ENCODE measurements around the gene CHMP4A.
"Not testable (repeated sequence)": the region's sequence is repeated elsewhere in the genome, so short reads cannot be mapped to it uniquely, and the experiment has no call there.

The CHMP4A gene

DNA sequence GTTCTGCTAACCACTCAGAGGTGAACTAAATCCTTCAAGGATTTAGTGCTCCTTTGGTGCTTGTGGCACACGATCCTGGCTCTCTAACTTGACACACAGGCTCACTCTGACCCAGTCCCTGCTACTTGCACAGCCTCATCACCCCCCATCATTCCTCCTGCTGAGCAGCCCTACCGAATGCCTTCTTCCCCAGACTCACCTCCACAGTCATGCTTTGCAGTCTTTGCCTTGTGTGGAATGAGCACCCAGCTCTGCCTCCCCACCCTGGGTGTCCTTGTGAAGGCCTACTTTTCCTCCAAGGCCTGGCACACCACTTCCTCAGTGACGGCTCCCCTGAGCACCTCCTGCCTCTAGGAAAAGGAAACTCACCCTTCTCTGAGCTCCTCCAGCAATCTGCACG is 37.1 kb upstream of the CHMP4A start:
- no peak for DNase-seq (ENCODE audit: low read depth)
- TF ChIP-seq, protein P1, sequence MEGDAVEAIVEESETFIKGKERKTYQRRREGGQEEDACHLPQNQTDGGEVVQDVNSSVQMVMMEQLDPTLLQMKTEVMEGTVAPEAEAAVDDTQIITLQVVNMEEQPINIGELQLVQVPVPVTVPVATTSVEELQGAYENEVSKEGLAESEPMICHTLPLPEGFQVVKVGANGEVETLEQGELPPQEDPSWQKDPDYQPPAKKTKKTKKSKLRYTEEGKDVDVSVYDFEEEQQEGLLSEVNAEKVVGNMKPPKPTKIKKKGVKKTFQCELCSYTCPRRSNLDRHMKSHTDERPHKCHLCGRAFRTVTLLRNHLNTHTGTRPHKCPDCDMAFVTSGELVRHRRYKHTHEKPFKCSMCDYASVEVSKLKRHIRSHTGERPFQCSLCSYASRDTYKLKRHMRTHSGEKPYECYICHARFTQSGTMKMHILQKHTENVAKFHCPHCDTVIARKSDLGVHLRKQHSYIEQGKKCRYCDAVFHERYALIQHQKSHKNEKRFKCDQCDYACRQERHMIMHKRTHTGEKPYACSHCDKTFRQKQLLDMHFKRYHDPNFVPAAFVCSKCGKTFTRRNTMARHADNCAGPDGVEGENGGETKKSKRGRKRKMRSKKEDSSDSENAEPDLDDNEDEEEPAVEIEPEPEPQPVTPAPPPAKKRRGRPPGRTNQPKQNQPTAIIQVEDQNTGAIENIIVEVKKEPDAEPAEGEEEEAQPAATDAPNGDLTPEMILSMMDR (IDR thresholded peaks at IDR 0.05; ENCODE audit: low read depth, low read length): no peak
- TF ChIP-seq POLR2A (IDR thresholded peaks at IDR 0.05; ENCODE audit: extremely low read depth, insufficient read length): no peak
- H3K4me3 ChIP-seq (ENCODE audit: low read depth, low read length): no peak overlapping the region

DNA sequence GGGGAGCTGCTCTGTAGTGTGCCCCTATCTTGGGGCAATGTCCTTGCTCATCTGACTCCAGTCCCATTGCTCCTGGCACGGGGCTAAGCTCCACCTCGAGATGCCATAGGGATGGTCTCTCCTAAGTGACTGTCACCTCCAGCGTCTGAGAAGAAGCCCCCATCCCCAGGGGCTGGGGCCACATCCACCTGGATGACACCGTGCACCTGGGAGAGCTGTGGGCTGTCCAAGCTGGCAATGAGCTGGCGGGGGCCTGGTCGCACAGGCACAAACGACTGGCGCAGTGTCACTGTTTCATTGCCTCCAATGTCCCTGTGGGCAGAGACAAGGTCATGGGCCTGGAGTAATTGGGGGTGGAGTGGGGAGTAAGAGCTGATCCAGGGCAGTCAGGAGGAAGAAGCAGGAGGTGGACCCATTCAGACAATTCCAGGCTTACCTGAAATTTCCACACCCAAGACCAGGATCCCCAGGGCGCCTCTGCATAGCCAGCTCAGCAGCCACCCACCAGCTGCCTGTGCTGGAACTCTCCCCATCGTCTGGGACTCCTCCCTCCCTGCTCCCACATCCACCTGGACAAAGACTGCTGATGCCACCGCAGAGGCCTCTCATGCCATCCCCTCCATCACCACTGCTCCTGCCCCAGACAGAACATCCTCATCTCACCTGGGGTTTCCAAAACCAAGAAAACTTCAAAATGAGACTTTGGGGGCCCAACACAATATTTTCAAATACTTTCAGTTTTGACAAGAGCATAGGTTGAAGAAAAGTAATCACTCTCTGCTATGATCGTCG is 36.1 kb upstream of the CHMP4A start:
- no peak for TF ChIP-seq MYC (IDR thresholded peaks at IDR 0.05; ENCODE audit: low read depth, low read length)
- TF ChIP-seq, protein P2, sequence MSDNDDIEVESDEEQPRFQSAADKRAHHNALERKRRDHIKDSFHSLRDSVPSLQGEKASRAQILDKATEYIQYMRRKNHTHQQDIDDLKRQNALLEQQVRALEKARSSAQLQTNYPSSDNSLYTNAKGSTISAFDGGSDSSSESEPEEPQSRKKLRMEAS (IDR thresholded peaks at IDR 0.05; ENCODE audit: low read depth, low read length): no peak
- TF ChIP-seq, protein P1 (IDR thresholded peaks at IDR 0.05; ENCODE audit: low read depth, low read length): no peak
- no peak for TF ChIP-seq POLR2A (IDR thresholded peaks at IDR 0.05; ENCODE audit: extremely low read depth, insufficient read length)
- no peak for DNase-seq (ENCODE audit: low read depth)
- H3K4me3 ChIP-seq (ENCODE audit: low read depth, low read length): no peak overlapping the region

DNA sequence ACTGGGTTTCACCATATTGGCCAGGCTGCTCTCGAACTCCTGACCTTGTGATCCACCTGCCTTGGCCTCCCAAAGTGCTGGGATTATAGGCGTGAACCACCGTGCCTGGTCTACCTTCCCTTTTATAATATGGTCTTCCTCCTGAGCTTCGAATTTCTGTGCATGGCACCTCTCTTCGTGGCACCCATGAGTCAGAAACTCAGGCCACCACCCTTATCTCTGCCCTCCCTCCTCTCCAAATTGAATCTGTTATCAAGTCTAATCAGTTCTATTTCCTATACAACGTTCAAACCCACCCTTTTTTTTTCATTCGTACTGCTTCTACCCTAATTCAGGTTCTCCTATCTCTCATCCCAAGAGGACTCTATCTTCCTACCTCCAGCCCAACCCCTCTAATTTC is 34.1 kb upstream of the CHMP4A start:
- no peak overlapping the region for H3K4me3 ChIP-seq (ENCODE audit: low read depth, low read length)
- TF ChIP-seq POLR2A (IDR thresholded peaks at IDR 0.05; ENCODE audit: extremely low read depth, insufficient read length): no peak
- no peak for DNase-seq (ENCODE audit: low read depth)

DNA sequence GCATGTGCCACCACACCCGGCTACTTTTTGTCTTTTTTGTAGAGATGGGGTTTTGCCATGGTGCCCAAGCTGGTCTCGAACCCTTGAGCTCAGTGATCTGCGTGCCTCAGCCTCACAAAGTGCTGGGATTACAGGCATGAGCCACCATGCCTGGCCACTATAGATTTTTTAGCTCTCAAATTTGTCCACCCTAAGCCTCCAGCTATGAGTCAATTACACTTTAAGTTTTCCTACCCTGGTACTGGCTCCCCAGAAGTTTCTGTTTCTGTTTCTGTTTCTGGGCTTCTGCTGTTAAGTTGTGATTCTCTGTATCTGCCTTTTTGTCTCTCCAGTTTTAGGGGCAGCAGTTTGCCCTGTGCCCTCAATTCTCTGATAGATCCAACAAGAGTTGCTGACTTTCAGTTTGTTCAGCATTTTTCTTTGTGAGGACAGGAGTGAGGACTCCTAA is 33.5 kb upstream of the CHMP4A start:
- no peak for DNase-seq (ENCODE audit: low read depth)
- TF ChIP-seq POLR2A (IDR thresholded peaks at IDR 0.05; ENCODE audit: extremely low read depth, insufficient read length): no peak
- H3K4me3 ChIP-seq (ENCODE audit: low read depth, low read length): no peak overlapping the region

DNA sequence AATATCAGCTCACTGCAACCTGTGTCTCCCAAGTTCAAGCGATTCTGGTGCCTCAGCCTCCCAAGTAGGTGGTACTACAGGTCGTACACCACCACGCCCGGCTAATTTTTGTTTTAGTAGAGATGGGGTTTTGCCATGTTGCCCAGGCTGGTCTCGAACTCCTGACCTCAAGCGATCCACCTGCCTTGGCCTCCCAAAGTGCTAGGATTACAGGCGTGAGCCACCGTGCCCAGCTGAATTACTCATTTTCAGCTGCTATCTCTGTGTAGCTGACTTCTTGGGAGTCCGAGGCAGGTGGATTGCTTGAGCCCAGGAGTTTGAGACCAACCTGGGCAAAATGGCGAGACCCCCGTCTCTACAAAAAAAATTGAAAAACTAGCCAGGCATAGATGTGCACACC is 32.1 kb upstream of the CHMP4A start:
- H3K4me3 ChIP-seq (ENCODE audit: low read depth, low read length); DNase-seq (ENCODE audit: low read depth): not testable (repeated sequence)

DNA sequence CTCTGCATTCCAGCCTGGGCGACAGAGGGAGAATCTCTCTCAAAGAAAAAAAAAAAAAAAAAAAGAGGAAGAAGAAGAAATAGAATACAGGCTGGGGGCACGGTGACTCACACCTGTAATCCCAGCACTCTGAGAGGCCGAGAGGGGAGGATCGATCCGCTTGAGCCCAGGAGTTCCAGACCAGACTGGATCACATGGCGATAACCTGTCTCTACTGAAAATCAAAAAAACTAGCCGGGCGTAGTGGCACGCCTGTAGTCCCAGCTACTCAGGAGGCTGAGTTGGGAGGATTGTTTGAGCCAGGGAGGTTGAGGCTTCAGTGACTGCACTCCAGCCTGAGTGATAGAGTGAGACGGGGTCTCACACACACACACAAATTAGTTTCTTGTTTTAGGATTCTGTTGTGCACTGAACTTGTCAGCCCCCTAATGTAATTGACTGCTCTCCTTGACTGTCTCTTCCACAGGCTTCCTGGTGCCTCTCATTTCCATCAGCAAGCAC is 30.1 kb upstream of the CHMP4A start:
- peak; percentile 74 for DNase-seq (ENCODE audit: low read depth)
- peak overlapping the region; percentile 63 for H3K4me3 ChIP-seq (ENCODE audit: low read depth, low read length)
- TF ChIP-seq, protein P2 (IDR thresholded peaks at IDR 0.05; ENCODE audit: low read depth, low read length): no peak
- TF ChIP-seq POLR2A (IDR thresholded peaks at IDR 0.05; ENCODE audit: extremely low read depth, insufficient read length) (no peak), MYC (IDR thresholded peaks at IDR 0.05; ENCODE audit: low read depth, low read length) (no peak)
- TF ChIP-seq, protein P1 (IDR thresholded peaks at IDR 0.05; ENCODE audit: low read depth, low read length): no peak

DNA sequence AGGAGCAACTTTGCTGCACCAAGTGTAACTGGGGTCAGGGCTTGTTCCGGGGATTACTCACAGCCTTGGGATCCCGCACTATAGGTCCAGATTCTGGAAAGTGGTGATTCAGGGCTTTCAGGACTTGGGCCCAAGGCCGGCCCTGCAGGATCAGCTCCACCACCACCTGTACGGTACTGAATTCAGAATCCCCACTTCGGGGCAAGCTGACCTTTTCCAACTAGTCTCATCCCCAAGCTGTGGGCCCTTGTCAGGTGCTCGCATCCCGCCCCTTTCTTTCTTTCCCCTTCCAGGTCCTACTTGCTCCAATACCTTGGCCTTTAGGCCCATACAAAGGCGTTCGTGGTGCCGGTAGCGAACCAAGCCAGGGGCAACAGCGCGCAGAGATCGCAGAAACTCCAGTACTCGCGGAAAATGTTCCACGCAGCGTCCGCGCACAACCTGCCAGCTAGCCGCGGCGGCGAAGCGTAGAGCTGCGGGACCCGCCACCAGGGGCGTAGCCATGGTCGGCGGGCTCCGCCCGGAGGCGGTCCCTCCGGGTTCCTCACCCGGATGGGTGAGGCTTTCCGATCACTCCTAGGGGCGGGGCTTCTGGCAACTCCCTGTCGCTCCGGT is 28.6 kb upstream of the CHMP4A start:
- H3K4me3 ChIP-seq (ENCODE audit: low read depth, low read length): peak overlapping the region; percentile 63
- peak; percentile 93 for DNase-seq (ENCODE audit: low read depth)
- TF ChIP-seq, protein P2 (IDR thresholded peaks at IDR 0.05; ENCODE audit: low read depth, low read length): no peak
- TF ChIP-seq POLR2A (IDR thresholded peaks at IDR 0.05; ENCODE audit: extremely low read depth, insufficient read length) (no peak), MYC (IDR thresholded peaks at IDR 0.05; ENCODE audit: low read depth, low read length) (peak; percentile 45; the same call in 1 of the 2 replicates)
- TF ChIP-seq, protein P1 (IDR thresholded peaks at IDR 0.05; ENCODE audit: low read depth, low read length): no peak
